IMR-90 (cell line): ENCODE results near the gene WBP1L. TPM values are rescaled to one million over a fixed set of nuclear protein-coding genes. Genes with fewer than 3 reads are reported as not detected.

Source experiments
- ATAC-seq: fragments of 200-7000 bp; cut with Tn5 transposase; 2 replicates; pipeline ENCODE4 v1.9.1; 2020; ENCODE audit warnings: low read depth, mild to moderate bottlenecking, moderate library complexity
- BruUV-seq: library from RNA; stranded (reverse); fragments of 400-500 nt; replicated peaks from 2 replicates; lab custom pipeline; 2021; lab: Mats Ljungman, UMichigan
- CTCF ChIA-PET: fragments of 300-600 bp; formaldehyde crosslinking; extraction: SDS; loops from one replicate; lab custom pipeline; 2021; ENCODE audit warnings: antibody characterized with exemption; lab: Yijun Ruan, JAX
- POLR2A ChIA-PET: fragments of 300-600 bp; sonication (Branson Sonifier 250); formaldehyde crosslinking; loops from one replicate; lab custom pipeline; 2022; ENCODE audit warnings: antibody characterized with exemption; ENCODE audit not compliant: unreplicated experiment; lab: Charles Lee
- DNase-seq: peaks from one replicate; pipeline ENCODE4 v3.0.0; 2013
- H2AFZ ChIP-seq: replicated peaks from 2 replicates; pipeline ENCODE3; 2013; ENCODE audit warnings: low read length, mild to moderate bottlenecking; ENCODE audit not compliant: poor library complexity
- H2AK5ac ChIP-seq: 2 replicates; pipeline ENCODE4 v1.6.1; 2013; ENCODE audit warnings: low read depth, low read length, inconsistent platforms
- H2AK9ac ChIP-seq: replicated peaks from 2 replicates; pipeline ENCODE3; 2013; ENCODE audit warnings: mild to moderate bottlenecking, low read depth, low read length, moderate library complexity; ENCODE audit not compliant: poor library complexity
- H2BK120ac ChIP-seq: 2 replicates; pipeline ENCODE4 v1.6.1; 2013; ENCODE audit warnings: low read depth, low read length, inconsistent platforms
- H2BK15ac ChIP-seq: 3 replicates; pipeline ENCODE4 v1.6.1; 2013; ENCODE audit warnings: low read depth, low read length, inconsistent platforms
- H2BK20ac ChIP-seq: 2 replicates; pipeline ENCODE4 v1.6.1; 2013; ENCODE audit warnings: low read depth, mild to moderate bottlenecking, inconsistent platforms, low read length, moderate library complexity
- H2BK5ac ChIP-seq: 2 replicates; pipeline ENCODE4 v1.6.1; 2013; ENCODE audit warnings: mild to moderate bottlenecking, low read depth, low read length, inconsistent platforms; ENCODE audit not compliant: poor library complexity, severe bottlenecking
- H3K14ac ChIP-seq: replicated peaks from 2 replicates; pipeline ENCODE4 v1.6.1; 2013; ENCODE audit warnings: low read depth, low read length, inconsistent platforms
- H3K18ac ChIP-seq: 2 replicates; pipeline ENCODE4 v1.6.1; 2013; ENCODE audit warnings: low read depth, low read length, control low read depth
- H3K23ac ChIP-seq: 2 replicates; pipeline ENCODE4 v1.6.1; 2013; ENCODE audit warnings: low read depth, low read length, inconsistent platforms
- H3K27ac ChIP-seq: 2 replicates; pipeline ENCODE4 v1.5.1; 2013; ENCODE audit warnings: mild to moderate bottlenecking, control low read depth, low read length; ENCODE audit not compliant: insufficient read depth
- H3K27me3 ChIP-seq: 2 replicates; pipeline ENCODE4 v1.6.1; 2013; ENCODE audit warnings: low read length; ENCODE audit not compliant: control insufficient read depth, insufficient read depth
- H3K36me3 ChIP-seq: 2 replicates; pipeline ENCODE4 v1.6.1; 2013; ENCODE audit warnings: low read length, mixed read lengths; ENCODE audit not compliant: control insufficient read depth, insufficient read depth
- H3K4ac ChIP-seq: 2 replicates; pipeline ENCODE4 v1.6.1; 2013; ENCODE audit warnings: low read depth, low read length, inconsistent platforms
- H3K4me1 ChIP-seq: 2 replicates; pipeline ENCODE4 v1.6.1; 2013; ENCODE audit warnings: low read length, mixed read lengths; ENCODE audit not compliant: control insufficient read depth, insufficient read depth
- H3K4me2 ChIP-seq: 2 replicates; pipeline ENCODE4 v1.6.1; 2013; ENCODE audit warnings: low read depth, mild to moderate bottlenecking, control low read depth, low read length, moderate library complexity
- H3K4me3 ChIP-seq: 2 replicates; pipeline ENCODE4 v1.5.1; 2013; ENCODE audit warnings: low read depth, mild to moderate bottlenecking, control low read depth, low read length, moderate library complexity; ENCODE audit not compliant: insufficient read depth
- H3K56ac ChIP-seq: 2 replicates; pipeline ENCODE4 v1.6.1; 2013; ENCODE audit warnings: low read length, inconsistent platforms; ENCODE audit not compliant: insufficient read depth; ENCODE audit errors: extremely low read depth
- H3K79me1 ChIP-seq, 2 experiments: 2 replicates each; pipeline ENCODE4 v1.6.1; 2013; ENCODE audit warnings: low read length in 2 of 2, inconsistent platforms in 1 of 2, low read depth in 1 of 2
- H3K9ac ChIP-seq: 2 replicates; pipeline ENCODE4 v1.6.1; 2013; ENCODE audit warnings: low read depth, low read length, control low read depth
- H3K9me1 ChIP-seq: 2 replicates; pipeline ENCODE4 v1.6.1; 2013; ENCODE audit warnings: low read length, inconsistent platforms; ENCODE audit not compliant: insufficient read depth
- H3K9me3 ChIP-seq: 2 replicates; pipeline ENCODE4 v1.6.1; 2013; ENCODE audit warnings: low read length; ENCODE audit not compliant: control insufficient read depth, insufficient read depth
- H4K20me1 ChIP-seq: 2 replicates; pipeline ENCODE4 v1.6.1; 2013; ENCODE audit warnings: low read length, inconsistent platforms; ENCODE audit not compliant: insufficient read depth
- H4K5ac ChIP-seq: 2 replicates; pipeline ENCODE4 v1.6.1; 2013; ENCODE audit warnings: mild to moderate bottlenecking, low read depth, low read length, control low read depth
- H4K8ac ChIP-seq, 2 experiments: 2 replicates each; pipeline ENCODE4 v1.6.1; 2013; ENCODE audit warnings: low read depth in 2 of 2, low read length in 2 of 2, control low read depth in 1 of 2, inconsistent platforms in 1 of 2
- H4K91ac ChIP-seq: 2 replicates; pipeline ENCODE4 v1.6.1; 2013; ENCODE audit warnings: low read depth, low read length, inconsistent platforms; ENCODE audit not compliant: insufficient read depth
- BHLHE40 ChIP-seq: fragments of 150-350 bp; IDR thresholded peaks from 2 replicates; pipeline ENCODE4 v1.6.1; 2016; ENCODE audit warnings: mild to moderate bottlenecking, low read depth, low read length
- CEBPB ChIP-seq: IDR thresholded peaks from 2 replicates; pipeline ENCODE4 v1.6.1; 2012; ENCODE audit warnings: low read depth, low read length, improper control_type of control experiment
- FOS ChIP-seq: fragments of 150-350 bp; IDR thresholded peaks from 2 replicates; pipeline ENCODE4 v1.6.1; 2016; ENCODE audit warnings: low read depth, low read length
- MAZ ChIP-seq: IDR thresholded peaks from 2 replicates; pipeline ENCODE4 v1.6.1; 2012; ENCODE audit warnings: low read depth, mild to moderate bottlenecking, low read length, improper control_type of control experiment, moderate library complexity, borderline replicate concordance
- MXI1 ChIP-seq: IDR thresholded peaks from 2 replicates; pipeline ENCODE4 v1.6.1; 2012; ENCODE audit warnings: low read depth, mild to moderate bottlenecking, low read length, moderate library complexity, borderline replicate concordance
- POLR2A ChIP-seq: IDR thresholded peaks from 2 replicates; pipeline ENCODE4 v1.6.1; 2012; ENCODE audit warnings: mild to moderate bottlenecking, low read depth, low read length
- RAD21 ChIP-seq: IDR thresholded peaks from 2 replicates; pipeline ENCODE4 v1.6.1; 2012; ENCODE audit warnings: low read length, improper control_type of control experiment
- RFX5 ChIP-seq: IDR thresholded peaks from 2 replicates; pipeline ENCODE4 v1.8.0; 2012; ENCODE audit warnings: low read depth, mild to moderate bottlenecking, low read length, moderate library complexity
- SMC3 ChIP-seq: fragments of 150-350 bp; IDR thresholded peaks from 2 replicates; pipeline ENCODE4 v1.6.1; 2016; ENCODE audit warnings: low read depth, mild to moderate bottlenecking, antibody characterized with exemption, low read length, moderate library complexity
- WGBS, 2 experiments: methylation state at CpG; one replicate each; pipeline versions ENCODE4 v1.1.5 to v1.1.7; 2013; ENCODE audit warnings: missing lambda C conversion rate in 2 of 2; ENCODE audit not compliant: insufficient read length in 1 of 2; ENCODE audit errors: extremely low coverage in 2 of 2; 5-methylcytosine and 5-hydroxymethylcytosine counted together
- dilution Hi-C: fragments of 300-500 bp; cut with HindIII; formaldehyde crosslinking; loops from one replicate; pipeline ENCODE4 v1.14.3; 2018; ENCODE audit warnings: low sequenced_read_pairs; ENCODE audit not compliant: unreplicated experiment
- in situ Hi-C: fragments of 300-500 bp; cut with MboI; formaldehyde crosslinking; loops from 3 replicates; pipeline ENCODE4 v1.14.3; 2019; ENCODE audit warnings: low sequenced_read_pairs, inconsistent platforms, mixed read lengths
- intact Hi-C: fragments of 100-400 bp; cut with micrococcal nuclease; formaldehyde crosslinking; loops from 2 replicates; pipeline ENCODE4 v1.10.0; 2022
- polyA plus RNA-seq, 3 experiments: library from polyadenylated mRNA; depleted of rRNA; stranded (reverse); fragments of >200 nt; gene quantifications; 2 replicates each; pipeline ENCODE4 v1.2.3, GENCODE V29; 2012; ENCODE audit warnings: low replicate concordance in 1 of 3
- total RNA-seq: library from RNA; depleted of rRNA; stranded (reverse); fragments of >200 nt; gene quantifications from 2 replicates; pipeline ENCODE4 v1.2.3, GENCODE V29; 2012
- TF ChIP-seq, protein P1 (sequence below): fragments of 150-350 bp; IDR thresholded peaks from 2 replicates; pipeline ENCODE4 v1.6.1; 2016; ENCODE audit warnings: low read depth, mild to moderate bottlenecking, low read length, moderate library complexity, borderline replicate concordance
- TF ChIP-seq, protein P2 (sequence below): fragments of 150-350 bp; IDR thresholded peaks from 2 replicates; pipeline ENCODE4 v1.6.1; 2017; ENCODE audit warnings: mild to moderate bottlenecking, antibody characterized with exemption, low read length, low read depth
- TF ChIP-seq, protein P3 (sequence below): conservative IDR thresholded peaks from 2 replicates; pipeline ENCODE4 v1.5.1; 2012; ENCODE audit warnings: mild to moderate bottlenecking, low read depth, low read length, improper control_type of control experiment

The WBP1L gene
- total and polyA plus RNA-seq, 2 of the 4 experiments (the other 2 are of a cell fraction) = 20.7 to 31.0 TPM

DNA sequence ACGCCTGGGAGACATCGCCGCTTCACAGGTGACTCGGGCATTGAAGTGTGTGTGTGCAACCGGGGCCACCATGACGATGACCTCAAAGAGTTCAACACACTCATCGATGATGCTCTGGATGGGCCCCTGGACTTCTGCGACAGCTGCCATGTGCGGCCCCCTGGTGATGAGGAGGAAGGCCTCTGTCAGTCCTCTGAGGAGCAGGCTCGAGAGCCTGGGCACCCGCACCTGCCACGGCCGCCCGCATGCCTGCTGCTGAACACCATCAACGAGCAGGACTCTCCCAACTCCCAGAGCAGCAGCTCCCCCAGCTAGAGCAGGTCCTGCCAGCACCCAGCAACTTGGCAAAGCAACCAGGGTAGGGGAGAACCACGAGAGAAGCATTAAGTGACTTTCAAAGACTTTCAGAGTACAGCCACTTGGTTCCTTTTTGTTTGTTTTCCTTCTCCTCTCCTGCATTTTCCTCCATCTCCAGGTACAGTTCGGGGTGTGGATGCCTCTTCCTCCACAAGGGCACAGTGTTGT, 69.3 kb downstream of the WBP1L start:
- peak overlapping the region; percentile 8; the same call in 1 of the 2 replicates for H3K23ac ChIP-seq
- no peak overlapping the region for H2BK15ac ChIP-seq
- no peak overlapping the region for H2BK5ac ChIP-seq
- peaks cover 27% of the 10 kb centered on the region for H3K4me1 ChIP-seq
- H4K91ac ChIP-seq = no peak overlapping the region
- ATAC-seq (no peak), DNase-seq (no peak)
- no peaks in the 10 kb centered on the region; the same call in 1 of the 2 replicates for H4K20me1 ChIP-seq
- intact Hi-C loops = no loop called here
- H2BK120ac ChIP-seq = no peak overlapping the region
- no peak overlapping the region for H3K14ac ChIP-seq
- ChIA-PET CTCF (no interaction called here), POLR2A (no interaction called here)
- 96% methylated on average over 7 of the region's 17 CpGs; no CpG with 5 or more reads in 1 of the 2 experiments for WGBS, 2 experiments
- H3K4me2 ChIP-seq = no peak overlapping the region
- no peaks in the 10 kb centered on the region for H3K9me3 ChIP-seq
- no peak overlapping the region for H2BK20ac ChIP-seq
- no peak overlapping the region for H3K9ac ChIP-seq
- in situ Hi-C loops = no loop called here
- dilution Hi-C loops = no loop called here
- H3K27me3 ChIP-seq = no peaks in the 10 kb centered on the region
- no peak overlapping the region for H3K18ac ChIP-seq
- H4K5ac ChIP-seq = no peak overlapping the region
- H3K79me1 ChIP-seq = peaks cover 9 to 35% of the 10 kb centered on the region in 2 experiments
- peaks cover 43% of the 10 kb centered on the region for H3K36me3 ChIP-seq
- H2AFZ ChIP-seq = no peak overlapping the region
- TF ChIP-seq MAZ (no peak), RFX5 (no peak), RAD21 (no peak), SMC3 (no peak), MXI1 (no peak), BHLHE40 (no peak), POLR2A (no peak), FOS (no peak), CEBPB (no peak)
- TF ChIP-seq, protein P1, sequence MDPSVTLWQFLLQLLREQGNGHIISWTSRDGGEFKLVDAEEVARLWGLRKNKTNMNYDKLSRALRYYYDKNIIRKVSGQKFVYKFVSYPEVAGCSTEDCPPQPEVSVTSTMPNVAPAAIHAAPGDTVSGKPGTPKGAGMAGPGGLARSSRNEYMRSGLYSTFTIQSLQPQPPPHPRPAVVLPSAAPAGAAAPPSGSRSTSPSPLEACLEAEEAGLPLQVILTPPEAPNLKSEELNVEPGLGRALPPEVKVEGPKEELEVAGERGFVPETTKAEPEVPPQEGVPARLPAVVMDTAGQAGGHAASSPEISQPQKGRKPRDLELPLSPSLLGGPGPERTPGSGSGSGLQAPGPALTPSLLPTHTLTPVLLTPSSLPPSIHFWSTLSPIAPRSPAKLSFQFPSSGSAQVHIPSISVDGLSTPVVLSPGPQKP = no peak
- TF ChIP-seq, protein P2, sequence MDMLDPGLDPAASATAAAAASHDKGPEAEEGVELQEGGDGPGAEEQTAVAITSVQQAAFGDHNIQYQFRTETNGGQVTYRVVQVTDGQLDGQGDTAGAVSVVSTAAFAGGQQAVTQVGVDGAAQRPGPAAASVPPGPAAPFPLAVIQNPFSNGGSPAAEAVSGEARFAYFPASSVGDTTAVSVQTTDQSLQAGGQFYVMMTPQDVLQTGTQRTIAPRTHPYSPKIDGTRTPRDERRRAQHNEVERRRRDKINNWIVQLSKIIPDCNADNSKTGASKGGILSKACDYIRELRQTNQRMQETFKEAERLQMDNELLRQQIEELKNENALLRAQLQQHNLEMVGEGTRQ = no peak
- TF ChIP-seq, protein P3, sequence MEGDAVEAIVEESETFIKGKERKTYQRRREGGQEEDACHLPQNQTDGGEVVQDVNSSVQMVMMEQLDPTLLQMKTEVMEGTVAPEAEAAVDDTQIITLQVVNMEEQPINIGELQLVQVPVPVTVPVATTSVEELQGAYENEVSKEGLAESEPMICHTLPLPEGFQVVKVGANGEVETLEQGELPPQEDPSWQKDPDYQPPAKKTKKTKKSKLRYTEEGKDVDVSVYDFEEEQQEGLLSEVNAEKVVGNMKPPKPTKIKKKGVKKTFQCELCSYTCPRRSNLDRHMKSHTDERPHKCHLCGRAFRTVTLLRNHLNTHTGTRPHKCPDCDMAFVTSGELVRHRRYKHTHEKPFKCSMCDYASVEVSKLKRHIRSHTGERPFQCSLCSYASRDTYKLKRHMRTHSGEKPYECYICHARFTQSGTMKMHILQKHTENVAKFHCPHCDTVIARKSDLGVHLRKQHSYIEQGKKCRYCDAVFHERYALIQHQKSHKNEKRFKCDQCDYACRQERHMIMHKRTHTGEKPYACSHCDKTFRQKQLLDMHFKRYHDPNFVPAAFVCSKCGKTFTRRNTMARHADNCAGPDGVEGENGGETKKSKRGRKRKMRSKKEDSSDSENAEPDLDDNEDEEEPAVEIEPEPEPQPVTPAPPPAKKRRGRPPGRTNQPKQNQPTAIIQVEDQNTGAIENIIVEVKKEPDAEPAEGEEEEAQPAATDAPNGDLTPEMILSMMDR = no peak
- no TSS peak for BruUV-seq
- peaks cover 29% of the 10 kb centered on the region for H3K9me1 ChIP-seq
- no peak overlapping the region for H3K27ac ChIP-seq
- no peak overlapping the region for H3K4ac ChIP-seq
- H3K4me3 ChIP-seq = no peak overlapping the region
- no peak overlapping the region for H3K56ac ChIP-seq
- H2AK5ac ChIP-seq = peak overlapping the region; percentile 29; the same call in 1 of the 2 replicates
- no peak overlapping the region for H4K8ac ChIP-seq
- no peak overlapping the region for H2AK9ac ChIP-seq
